Stimulated activated CD4-positive, alpha-beta T cell treated with anti-CD3 and anti-CD28 coated beads, TNF-alpha, amount 100 ng/mL, for 48 hours (primary cell): ENCODE measurements around the gene ANXA6.
"Not testable (repeated sequence)": the region's sequence is repeated elsewhere in the genome, so short reads cannot be mapped to it uniquely, and the experiment has no call there.

Experiments
- DNase-seq, 3 donors: peaks; one replicate each; pipeline ENCODE4 v3.0.0-alpha.2; 2020; ENCODE audit warnings: low read depth in 3 of 3

ANXA6 gene

DNA sequence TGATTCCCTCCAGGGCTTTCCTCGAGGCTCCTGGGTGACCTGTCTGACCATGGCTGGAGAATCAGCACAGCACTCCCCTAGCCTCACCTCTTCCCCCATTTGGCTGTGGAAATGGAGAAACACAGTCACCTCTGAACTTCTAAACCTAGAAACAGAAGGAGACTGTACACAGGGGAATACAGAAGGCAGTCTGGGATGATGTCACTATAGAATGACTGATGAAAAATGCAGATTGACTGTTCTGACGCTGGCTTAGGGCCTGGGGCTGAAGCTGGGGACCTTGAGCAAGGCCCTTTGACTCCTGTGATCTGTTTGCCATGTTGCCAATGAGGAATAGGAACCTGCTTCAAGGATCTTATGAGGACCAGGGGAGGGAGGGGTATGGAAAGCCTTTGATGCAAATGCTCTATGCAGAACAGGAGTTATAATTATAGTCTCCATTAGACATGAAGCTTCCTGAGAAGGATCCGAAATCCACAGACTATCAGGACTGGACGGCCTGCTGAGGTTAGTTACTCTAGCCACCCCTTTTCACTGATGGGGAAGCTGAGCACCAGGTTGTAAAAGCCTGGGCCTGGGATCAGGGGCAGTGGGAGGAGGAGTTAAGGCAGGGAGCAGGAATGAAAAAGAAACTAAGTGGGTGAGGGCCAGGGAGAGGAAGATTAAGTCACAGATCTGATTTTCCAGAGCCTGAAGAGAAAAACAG, 24.4 kb upstream of the ANXA6 start:
- DNase-seq: no peak

DNA sequence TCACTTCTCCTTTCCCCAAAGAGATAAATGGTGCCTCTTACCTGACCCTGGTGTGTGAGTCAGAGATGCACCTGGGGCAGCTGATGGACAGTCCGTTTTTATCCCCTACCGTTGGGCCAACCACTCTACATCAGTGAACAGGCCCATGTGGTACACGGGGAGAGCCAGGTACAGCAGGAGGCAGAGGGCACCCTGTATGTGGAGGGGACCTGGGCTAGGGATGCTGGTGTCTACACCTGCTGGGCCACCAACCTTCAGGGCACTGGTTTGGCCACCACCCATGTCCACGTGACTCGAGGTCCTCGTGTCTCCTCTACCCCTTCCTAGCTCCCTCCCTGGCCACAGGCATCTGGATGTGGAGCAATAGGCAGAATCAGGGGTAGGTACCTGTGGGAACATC, 22.7 kb upstream of the ANXA6 start:
- DNase-seq: no peak

DNA sequence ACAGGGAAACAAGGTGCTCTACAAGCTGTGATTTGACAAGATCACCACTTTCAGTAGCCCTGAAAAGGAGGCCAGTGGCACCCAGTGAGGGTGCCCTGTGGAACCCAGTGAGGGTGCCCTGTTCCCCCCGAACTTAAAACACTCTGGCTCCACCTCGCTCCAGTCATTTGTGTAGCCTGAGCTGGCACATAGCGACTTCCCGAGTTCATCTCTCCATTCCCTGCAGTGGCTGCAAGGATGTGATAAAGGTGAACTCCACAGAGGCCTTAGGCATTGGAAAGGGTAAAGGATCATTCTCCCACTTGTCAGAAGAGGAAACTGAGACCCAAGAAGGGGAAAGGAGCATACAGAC, 21.9 kb upstream of the ANXA6 start:
- DNase-seq: no peak

DNA sequence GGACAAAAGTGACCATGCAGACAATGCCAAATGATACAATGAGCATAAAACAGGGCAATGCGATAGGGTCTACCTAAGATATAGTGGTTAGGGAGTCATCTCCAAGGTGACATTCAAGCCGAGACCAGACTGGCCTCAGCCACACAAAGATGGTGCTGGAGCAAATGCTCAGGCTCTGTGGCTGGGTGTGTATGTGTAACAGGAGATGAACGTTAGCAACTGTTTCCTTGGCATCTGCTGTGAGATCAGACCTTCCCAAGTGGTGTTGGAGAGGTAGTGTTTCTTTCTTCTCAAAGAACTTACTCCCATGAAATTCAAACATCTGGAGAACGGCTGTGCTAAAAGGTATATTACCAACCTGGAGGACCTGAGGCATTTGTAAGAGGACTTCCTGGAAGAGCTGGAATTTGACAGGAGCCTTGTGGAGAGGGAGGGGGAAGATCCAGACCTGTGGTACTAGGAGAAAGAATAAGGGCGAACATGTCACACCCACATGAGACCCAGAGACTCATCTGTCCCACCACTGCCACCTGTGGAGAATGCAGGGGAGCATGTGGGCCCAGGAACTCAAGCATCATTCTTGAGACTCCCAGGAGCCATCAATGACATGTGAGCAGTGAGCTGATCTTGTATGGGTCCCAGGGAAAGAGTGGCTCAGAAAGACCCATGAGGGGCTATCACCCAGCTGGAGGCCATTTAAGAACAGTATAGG, 21.4 kb upstream of the ANXA6 start:
- no peak for DNase-seq

DNA sequence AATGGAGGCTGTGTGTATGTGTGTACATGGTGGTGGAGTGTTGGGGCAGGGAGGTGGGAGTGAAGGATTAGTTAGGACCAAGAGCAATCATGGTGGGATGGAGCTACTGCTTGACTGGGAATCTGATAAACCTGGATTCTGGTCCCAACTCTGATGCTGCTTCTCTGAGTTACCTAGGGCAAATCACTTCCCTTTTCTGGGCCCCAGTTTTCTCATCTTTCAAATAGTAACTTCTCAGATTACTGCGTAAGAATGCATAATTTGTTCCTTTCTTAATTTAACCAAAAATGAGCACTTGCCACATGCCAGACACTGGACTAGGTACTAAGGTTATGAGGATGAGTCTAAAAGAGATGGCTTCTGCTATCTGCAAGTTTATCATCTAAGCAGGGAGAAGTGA, 20.8 kb upstream of the ANXA6 start:
- DNase-seq: no peak

DNA sequence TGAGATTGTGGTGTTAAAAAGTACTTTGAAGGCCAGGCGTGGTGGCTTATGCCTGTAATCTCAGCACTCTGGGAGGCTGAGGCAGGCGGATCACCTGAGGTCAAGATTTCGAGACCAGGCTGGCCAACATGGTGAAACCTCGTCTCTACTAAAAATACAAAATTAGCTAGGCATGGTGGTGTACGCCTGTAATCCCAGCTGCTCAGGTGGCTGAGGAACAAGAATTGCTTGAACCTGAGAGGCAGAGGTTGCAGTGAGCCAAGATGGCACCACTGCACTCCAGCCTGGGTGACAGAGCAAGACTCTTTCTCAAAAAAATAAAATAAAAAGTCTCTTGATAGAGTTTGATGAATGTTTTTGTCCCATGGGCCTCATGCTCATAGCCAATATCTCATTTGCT, 18.7 kb upstream of the ANXA6 start:
- DNase-seq: not testable (repeated sequence)

DNA sequence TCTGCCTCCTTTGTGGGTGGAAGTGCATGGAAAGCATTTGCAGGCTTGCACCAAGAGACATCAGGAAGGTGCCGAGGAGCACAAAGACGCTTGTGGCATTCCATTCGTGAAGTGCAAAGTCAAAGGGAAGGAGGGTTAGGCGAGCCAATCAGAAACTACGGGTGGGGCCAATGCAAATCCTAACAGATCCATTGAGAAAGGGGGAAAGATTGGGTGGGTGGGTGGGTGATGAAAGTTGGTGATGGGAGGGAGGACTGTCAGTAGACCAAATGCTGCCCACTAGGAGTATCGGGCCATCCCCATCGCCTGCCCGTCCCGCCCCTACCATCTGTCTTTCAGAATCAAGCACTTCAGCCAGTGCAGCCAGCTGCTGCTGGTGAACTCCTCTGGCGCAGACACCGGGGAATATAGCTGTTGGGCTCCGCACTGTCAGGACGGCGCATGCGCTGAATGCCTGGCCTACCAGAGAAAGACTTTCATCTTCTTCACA, 17.1 kb upstream of the ANXA6 start:
- DNase-seq: no peak

DNA sequence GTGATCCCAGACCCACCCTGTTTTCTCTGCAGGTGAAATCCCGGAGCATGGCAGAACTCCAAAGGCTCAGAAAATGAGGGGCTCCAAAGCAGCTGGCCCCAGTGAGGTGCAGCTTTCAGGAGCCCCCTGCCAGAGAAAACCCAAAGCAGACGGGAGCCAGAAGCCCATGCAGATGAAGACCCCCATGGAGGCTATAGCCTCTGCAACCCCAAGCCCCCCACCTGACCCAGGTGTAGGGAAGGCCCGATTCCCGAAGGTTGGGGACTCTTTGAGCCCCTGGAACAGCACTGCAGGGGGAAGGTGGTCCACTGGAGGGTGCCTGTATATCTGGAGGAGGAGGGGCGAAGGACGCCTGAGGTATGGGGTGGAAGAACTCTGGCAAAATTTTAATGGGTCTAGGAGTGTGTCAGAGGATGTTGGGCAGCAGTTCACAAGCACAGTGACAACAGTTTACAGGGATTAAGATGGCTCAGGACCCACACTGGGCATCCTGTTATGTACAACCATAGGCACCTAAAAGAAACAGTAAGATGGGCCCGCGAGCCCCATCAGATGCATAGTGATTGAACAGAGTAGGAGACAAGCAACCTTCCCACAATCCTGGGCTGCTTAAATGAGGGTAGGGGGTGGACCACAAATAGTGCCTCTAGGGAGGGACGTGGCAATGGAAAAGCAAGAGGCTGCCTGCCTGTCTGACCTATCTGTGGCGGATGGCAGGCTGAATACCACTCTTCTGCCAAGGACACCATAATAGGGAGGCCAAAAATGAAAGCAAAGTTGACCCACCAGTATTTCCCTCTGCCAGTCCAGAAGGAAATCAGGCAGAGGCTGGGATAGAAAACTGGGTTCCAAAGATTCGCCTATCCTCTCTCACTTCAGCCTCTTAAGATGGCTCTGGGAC, 16.4 kb upstream of the ANXA6 start:
- no peak for DNase-seq

DNA sequence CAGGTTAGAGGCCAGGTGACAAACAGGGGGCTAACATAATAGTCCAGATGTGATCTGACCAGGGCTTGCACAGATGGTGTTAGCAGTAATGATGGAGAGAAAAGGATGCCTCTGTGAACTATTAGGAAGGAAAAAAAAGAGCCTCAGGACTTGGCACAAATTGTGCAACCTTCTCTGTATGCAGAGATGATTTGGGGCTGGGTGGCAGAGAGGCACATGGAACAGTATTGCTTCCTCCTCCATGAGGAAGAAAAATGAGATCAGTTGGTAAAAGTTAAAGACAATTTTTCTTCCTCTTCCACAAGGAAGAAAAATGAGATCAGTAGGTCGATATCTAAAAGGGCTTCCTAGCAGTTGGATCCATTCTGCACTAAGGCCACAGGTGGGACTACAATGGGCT, 13.9 kb upstream of the ANXA6 start:
- DNase-seq: no peak

DNA sequence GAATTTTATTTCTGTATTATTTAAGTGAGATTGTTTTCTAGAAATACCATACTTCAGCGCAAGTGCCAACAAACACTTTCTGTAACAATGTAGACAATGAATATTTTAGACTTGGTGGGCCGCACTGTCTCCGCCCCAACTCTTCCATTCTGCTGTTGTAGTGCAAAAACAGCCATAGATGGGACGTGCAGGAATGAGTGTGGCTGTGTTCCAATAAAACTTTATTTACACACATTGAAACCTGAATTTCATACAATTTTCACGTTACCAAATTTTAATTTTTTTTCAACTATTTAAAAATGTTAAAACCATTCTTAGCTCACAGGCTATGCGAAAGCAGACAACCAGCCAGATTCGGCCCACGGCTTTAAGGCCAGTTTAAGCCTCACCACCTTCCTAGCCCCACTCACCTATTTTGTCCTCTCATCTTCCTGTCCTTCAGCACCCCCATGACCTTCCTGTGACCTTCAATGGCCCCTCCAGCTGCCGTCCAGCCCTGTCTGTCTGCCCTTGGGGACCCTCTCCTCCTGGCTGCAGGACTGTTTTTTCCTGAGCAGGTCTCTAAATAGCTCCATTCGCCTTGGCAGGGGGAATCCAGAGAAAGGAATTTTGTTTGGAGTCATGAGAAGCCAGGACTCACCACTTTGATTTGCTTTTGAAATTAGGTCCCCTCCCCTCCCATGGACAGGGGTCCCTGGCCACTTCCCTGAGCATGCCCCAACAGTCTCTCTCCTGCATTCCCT, 11.2 kb upstream of the ANXA6 start:
- DNase-seq: no peak

DNA sequence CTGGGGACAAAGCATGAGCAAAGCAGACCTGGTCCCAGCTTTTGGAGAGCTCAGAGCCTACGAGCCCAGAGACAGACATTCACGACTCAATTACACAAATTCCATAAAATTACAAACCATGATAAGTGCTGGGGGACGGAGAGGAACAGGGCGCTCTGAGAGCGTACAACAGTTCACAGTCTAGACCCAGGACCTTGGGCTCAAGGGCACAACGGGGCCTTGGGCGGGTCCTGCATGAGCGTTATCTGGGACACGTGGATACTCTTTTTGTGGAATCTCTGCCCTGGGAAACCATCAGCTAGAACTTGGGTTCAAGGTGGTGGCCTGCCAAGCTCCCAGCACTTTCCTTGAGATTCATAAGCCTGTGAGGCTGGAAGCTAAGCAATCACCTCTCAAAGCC, 9.4 kb upstream of the ANXA6 start:
- no peak for DNase-seq

DNA sequence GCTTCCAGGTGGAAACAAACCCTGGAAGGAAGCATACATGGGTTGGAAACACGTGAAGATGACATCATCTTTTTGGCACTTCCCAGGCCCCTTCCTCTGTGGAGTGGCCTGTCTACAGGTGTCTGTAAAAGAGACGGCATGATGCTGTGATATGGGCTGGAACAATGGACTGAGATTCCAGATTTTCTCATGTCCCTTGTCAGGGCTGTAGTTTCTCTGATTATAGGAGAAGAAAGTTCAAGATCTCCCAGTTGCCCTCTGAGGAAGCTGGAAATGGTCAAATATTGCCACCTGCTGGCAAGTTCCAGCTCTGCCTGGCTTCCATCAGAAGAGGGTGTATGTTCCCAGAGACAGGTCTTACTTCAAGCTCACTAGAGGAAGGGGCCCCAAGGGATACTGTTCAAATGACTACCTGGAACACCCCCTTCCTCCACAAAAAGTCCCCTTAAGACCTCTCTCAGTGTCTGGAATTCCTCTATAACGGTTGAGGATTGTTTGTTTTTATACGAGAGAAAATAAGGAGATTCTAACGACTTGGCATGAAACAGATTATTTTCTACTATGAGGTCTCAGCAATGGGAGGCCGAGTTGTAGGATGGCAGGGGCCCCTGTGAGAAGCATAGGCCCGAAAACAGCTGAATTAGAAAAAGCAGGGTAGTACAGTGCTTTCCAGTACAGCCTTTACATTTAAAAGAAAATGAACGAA, 7.3 kb upstream of the ANXA6 start:
- DNase-seq: peak in 2 of 3 donors; percentile 54 to 66

DNA sequence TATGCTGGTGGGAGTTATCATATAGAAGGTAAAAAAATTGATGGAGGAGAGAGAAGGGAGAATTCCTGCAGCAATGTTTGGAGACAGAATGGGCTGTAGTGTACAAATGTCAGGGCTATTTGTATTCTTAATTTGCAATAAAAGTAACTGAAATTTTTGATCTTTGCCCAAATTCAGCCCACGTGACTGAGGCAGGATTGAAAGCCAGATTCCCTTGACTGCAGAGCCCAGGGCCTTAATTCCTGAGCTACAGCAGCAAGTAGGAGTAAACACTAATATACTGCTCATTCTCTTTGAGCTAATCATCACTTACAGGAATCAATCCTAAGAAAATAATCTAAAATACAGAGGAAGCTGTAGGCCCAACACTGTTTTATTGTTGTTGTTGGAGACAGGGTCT, 5.2 kb upstream of the ANXA6 start:
- DNase-seq: no peak

DNA sequence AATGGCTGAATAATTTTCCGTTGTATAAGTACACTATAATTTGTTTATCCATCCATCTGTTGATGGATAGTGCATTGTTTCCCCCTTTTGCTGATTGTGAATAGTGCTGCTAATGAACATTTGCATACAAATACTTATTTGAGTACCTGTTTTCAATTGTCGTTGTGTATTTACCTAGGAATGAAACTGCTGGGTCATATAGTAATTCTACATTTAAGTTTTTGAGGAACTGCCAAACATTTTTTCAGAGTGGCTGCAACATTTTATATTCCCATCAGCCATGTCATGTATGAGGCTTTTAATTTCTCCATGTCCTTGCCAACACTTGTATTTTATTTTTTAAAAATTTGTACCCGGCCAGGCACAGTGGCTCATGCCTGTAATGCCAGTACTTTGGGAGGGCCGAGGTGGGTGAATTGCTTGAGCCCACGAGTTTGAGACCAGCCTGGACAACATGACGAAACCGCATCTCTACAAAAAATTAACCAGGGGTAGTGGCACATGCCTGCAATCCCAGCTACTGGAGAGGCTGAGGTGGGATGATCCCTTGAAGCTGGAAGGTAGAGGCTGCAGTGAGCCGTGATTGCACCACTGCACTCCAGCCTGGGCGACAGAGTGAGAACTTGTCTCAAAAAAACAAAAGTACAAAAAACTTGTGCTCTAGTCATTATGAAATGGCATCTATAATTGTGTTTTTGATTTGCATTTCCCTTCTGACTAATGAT, 2.2 kb upstream of the ANXA6 start:
- DNase-seq: no peak

DNA sequence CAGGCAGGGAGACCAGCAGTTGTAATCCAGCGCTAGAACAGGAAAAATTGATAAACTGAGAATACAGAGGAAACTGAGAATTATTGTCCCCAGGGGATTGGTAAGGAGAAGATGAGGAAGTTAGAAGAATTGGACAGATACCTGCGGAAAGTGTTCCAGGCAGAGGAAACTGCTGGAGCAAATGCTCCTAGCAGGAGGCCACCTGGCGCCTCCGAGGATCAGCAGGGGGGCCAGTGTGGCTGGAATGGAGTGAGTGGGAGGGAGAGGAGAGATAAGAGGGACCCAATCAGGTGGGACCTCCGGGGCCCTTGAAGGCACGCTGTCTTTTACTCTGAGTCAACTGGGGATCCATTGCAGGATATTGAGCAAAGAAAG, 695 bp upstream of the ANXA6 start:
- DNase-seq: no peak

DNA sequence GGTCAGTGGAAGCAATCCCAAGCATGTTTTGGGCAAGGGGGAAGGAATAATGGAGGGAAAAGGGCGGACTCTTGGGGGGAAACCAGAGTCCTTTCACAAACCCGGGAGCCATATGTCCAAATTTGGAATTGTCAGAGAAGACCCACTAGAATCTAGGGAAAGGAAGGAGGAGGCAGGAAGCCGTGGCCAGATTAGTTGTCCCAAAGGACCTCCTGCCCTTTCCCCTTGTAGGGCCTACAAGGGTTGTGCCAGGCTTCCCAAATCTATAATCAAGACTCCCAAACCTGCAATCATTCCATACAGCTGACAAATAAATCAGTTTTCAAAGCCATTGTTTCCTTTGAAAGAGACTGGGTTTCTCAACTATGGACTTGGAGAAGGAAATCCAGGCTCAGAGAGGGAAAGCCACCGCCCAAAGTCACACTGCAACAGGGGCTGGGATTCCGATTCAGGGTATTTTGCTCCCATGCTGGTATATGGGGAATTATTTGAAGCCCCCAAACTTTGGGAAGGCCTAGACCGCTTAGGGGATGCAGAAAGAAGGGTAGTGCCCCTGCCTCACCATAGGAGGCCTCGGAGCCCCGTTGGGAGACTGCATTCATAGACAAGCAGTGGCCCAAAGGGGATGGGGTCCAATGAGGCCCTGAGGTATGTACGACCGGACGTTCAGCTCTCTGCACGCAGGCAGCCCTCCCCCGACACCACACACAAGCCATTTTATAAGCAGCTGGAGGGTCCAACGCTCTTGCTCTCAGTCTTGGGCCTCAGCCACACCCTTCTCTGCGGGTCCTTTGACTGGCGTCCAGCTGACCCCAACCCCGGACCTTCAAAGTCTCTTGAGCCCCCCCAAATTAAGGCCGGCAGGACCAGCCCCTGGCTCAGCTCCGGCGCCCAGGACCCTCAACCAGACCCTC, 815 bp downstream of the ANXA6 start:
- DNase-seq: no peak

DNA sequence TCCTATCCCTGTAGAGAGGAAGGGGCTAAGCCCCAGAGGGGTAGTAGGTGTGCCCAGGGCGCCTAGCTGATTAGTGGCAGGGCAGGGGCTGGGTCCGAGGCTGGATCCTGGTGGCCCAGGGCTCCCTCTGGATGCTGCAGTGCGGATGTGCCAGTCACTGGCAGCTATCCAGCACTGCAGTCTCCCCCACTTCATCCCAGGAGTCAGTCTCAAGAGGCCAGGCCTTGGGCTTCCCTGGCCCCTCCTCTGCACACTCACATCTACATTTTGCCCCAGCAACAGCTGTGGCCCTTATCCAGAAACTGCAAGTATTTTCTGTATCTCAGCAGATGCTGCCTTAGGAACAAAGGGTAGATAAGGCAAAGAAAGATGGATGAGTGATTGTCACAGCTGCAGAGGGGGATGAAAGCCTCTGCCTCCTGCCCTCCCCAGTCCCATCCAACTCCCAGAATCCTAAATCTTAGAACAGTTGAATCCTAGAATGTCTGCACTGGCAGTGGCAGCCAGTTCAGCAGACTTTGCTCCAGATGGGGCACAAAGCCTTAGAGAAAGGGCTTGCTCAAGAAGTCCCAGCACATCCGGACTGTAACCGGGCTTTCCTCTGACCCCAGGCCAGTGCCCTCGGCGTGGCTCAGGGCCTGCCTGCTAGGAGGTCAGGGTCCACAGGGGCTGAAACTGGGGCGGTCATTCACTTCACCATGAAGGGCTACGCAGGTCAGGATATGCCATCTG, 1.6 kb downstream of the ANXA6 start:
- DNase-seq: no peak

DNA sequence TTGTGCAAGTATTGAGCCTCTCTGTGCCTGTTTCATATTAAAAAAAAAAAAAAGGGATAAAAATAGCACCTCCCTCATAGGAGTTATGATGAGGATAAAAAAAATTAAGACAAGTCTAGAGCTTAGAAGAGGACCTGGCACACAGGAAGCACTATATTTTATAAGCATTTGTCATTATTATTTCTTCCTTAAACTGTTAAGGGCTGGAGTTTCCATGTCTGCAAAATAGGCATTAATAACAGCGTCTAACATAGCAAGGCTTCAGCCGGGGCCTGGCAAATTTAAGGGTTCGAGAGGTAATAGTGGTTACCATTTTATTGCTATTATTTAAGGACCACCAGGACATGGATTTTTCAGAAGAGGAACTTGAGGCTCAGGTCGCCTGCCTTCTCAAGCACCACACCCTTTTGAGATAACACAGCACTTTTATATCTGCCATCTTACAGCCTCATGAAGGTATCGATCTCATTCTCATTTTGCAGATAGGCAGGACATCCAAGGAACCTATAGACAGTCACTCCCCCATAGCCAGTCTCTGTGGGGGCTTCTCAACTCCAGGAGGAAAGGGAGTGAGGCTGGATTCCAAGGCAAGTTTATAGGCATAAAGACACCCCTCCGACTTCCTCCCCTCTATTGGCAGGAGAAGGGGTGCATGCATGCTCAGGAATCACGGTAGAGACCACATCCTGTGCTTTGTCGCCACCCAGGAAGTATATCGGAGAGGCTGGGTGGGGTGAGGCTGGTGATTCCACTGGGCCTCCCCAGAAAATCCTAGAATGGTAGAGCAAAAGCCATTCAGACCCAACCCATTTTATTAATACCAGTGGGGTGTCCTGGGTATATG, 2.4 kb downstream of the ANXA6 start:
- no peak for DNase-seq
